GM23248 (cell line): ENCODE data around the gene CALML3.

Source experiments
- EZH2 ChIP-seq: fragments of 200-600 bp; sonication (generic); IDR thresholded peaks from 2 replicates; pipeline ENCODE4 v1.6.1; 2018; ENCODE audit warnings: antibody characterized with exemption, mild to moderate bottlenecking; ENCODE audit not compliant: insufficient read depth, poor library complexity, severe bottlenecking
- EZH2phosphoT487 ChIP-seq: fragments of 200-600 bp; sonication (generic); IDR thresholded peaks from 2 replicates; pipeline ENCODE4 v1.6.1; 2018; ENCODE audit warnings: antibody characterized with exemption, moderate library complexity, mild to moderate bottlenecking, low read depth; ENCODE audit not compliant: insufficient read depth

DNA sequence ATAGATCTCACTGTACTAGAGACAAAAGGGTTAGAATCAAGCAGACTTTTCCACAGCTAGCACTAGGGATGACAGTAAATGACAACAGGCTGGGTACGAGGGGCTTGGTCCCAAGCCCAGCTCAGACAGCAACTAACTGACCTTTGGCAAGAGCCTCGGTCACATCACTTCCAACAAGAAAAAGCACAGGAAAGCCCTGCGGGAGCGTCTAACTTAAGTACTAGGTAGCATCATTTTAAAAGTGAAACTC is 22.8 kb downstream of the CALML3 start:
- TF ChIP-seq EZH2: no peak
- no peak for TF ChIP-seq EZH2phosphoT487
